ENCODE results near the gene CACHD1.
"Not testable (repeated sequence)": the region's sequence is repeated elsewhere in the genome, so short reads cannot be mapped to it uniquely, and the experiment has no call there.

Gene CACHD1

DNA sequence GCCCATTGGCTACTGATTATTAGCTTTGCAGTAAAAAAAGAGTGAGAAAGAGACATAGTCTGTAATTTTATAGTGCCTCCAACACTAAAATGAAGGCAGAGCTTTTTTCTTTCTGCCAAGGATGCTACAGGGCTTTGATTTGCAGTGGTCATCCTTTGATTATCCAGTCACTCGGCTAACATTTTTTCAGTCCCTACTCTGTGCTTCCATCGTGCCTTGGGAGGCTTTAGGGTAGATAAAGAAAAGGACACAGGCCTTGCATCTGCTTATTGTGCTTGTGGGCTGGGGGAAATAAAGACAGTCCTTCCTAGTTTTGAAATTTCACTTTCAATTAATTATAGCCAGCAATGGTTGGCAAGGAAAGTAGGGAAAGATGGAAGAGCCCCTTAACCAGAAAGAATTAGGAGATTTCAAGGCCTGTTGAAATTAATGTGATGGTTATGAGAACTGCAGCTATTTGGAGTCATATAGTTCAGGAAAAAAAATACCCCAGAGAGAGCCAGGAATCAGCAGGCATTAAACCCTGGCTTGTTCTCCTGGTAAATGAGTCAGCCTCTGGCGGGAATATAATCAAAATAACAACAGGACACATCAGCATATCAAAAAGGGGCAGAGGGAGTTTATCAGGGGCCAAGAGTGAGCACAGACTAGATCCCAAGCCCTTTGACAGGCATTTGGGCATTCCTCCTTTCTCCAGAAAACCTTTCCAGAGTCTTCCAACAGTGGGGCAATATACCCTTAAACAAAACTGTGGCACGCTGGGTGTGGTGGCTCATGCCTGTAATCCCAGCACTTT, 27.4 kb downstream of the CACHD1 start:
- peak; percentile 59 for DNase-seq (ENCODE audit: low spot score)

DNA sequence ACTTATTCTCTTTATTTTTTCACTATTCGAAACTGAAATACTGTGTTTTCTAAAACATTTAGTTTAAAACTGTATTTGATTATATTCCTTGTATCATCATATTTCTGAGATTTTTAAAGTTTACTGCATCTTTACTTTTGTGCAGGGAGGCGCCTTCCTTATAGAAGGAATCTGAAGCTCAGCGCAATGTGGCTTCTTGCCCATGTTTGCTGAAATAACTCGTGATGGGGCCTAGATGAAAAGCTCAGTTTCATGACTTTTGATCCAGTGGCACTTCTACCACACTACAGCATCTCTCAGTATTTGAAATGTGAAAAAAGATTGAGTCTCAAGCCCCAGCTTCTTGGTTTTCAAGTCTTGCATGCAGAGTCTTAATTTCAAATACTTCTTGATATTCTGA, 28.4 kb downstream of the CACHD1 start:
- no peak for DNase-seq (ENCODE audit: low spot score)

DNA sequence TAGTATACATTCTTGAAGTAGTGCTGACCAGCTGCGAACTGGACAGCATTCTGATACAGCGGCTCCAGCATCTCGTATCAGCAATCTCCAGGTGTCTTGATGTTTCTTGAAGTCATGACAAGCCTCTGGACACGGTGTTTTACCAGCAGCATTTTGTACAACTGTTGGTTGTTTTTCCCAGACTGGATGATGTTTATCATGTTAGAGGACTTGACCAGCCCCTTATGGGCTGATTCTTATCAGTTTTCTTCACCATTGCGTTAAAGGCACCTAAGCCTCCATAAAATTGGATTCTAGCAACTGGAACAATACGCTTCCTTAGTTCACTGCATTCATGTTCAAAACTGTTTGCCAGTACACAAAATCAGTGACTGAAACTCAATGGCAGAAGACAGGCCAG, 29.1 kb downstream of the CACHD1 start:
- no peak for DNase-seq (ENCODE audit: low spot score)

DNA sequence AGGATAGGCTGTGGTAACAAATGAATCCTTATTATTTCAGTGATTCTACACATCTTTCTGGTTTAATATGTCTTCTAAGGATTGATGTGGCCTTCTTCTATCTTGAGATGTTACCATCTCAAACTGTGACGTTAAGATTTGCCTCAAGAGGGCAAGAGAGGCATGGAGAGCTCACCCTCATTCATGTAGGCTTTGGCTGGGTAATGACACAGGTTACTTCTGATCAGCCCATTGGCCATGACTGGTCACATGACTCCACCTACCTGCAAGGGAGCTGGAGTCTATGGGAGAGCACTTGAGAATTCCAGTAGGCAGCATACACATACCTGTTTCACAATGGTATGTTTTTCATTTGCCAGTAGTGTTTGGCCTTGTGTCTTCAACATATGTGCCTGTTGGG, 30.0 kb downstream of the CACHD1 start:
- DNase-seq (ENCODE audit: low spot score) = no peak

DNA sequence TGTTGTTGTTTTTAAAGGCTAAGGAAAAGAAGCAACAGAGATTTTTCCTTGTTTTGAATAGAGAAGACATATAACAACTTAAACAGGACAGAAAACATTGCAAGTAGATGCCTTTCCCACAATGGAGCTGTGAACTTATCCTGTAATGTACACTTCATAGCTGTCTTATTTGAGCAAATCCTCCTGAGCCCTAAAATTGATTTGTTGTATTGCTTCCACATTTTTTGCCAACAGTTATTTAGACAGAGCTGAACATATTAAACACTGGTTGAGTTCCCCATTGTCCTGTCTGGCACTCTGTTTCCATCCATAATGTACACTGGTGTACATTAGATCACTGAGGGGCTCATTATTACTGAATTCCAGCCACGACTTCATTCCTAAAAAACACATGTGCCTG, 32.2 kb downstream of the CACHD1 start:
- no peak for DNase-seq (ENCODE audit: low spot score)

DNA sequence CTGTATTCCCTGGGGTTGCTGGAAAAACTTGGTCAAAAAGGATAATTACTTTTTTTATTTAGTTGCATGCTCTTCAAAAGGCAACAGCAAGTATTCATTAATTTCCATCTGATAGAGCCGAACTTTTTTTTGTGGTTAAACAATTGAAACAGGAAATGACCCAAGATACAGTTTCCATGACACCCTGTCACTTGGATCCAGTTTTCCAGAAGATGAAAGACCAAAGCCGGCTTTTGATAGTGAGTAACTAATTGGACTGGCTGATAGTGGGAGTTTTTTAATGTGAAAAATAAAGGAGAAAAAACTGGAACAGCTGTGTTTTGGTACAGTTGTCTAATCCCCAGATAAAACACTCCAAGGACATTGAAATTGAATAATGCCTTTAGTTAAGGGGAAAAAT, 33.0 kb downstream of the CACHD1 start:
- DNase-seq (ENCODE audit: low spot score) = peak; percentile 18

DNA sequence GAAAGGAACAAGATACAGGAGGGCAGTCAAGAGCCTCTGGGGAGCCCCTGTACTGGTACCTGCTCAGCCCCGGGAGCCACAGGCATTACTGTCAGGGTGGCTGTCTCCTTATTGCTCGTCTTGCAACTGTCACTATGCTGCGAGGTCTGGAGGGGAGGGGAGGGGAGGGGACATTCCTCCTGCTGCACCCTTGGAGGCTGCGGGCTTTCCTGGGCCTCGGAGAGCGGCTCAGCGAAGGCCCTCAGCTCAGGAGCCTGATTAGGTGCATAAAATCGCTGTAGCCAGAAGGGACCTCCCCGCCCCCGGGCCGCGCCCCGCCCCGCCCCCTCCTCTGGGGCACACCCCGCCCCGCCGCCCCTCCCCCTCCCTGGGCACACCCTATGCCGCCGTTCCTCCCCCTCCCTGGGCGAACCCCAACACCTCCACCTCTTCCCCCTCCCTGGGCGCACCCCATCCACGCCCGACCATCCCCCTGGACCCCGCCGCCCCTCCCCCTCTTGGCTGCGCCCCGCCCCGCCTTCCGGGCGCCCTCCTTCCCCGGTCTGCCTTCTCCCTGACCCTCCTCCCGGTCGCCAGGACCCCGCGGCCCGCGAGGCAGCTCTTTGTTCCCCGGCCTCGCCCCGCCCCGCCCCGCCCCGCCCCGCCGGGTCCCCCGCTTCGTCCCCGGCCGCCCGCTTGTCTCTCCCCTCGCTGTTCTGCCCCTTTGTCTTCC, 35.5 kb downstream of the CACHD1 start:
- peak; percentile 31 for DNase-seq (ENCODE audit: low spot score)

DNA sequence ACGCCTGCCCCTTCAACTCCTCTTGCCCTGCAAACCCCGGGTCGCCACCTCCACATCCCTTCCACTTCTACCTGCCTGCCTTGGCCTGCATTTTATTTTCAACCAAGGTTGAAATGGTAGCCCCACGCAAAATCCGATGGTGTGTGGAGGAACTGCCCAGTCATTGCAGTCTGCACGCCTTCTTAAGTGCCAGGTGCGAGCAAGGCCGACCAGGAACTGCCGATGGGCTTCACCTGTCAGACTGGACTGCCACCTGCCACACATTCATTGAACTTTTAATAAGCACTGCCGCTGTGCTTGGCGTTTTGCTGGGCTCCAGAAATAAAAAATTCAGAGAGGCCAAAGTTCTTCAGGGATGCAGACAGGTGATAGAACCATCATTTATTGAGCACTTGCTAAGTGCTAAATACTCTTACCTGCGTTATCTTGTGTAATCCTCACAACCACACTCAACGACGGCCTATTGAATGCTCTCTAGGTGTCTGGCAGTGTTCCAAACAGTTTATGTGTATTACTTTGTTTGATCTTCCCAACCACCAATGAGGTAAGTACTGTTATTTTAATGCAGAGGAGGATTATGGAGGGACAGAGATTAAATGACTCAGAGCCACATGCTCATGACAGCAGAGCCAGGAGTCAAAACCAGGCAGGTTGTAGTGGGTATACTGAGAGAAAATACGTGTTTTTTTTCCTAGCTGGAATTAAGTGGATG, 36.2 kb downstream of the CACHD1 start:
- DNase-seq (ENCODE audit: low spot score) = no peak

DNA sequence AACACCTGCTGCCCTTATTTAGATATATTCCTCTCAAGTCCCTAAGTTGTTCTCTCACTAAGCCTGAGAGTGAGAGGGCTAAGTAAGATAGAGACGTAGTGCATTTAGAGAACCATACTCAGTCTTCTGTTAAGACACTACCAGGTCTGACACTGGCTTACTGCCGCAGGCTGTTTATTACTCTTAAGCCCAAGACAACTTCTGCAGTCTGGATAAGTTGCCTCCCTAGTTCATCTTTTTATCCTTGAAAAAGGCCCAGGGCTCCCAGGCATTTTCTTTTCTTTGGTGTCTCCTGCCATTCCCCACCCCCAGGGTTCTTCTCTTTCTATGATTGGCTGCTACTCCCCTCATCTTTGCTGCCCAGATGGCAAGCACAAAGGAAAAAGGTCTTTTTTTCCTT, 38.7 kb downstream of the CACHD1 start:
- DNase-seq (ENCODE audit: low spot score) = no peak

DNA sequence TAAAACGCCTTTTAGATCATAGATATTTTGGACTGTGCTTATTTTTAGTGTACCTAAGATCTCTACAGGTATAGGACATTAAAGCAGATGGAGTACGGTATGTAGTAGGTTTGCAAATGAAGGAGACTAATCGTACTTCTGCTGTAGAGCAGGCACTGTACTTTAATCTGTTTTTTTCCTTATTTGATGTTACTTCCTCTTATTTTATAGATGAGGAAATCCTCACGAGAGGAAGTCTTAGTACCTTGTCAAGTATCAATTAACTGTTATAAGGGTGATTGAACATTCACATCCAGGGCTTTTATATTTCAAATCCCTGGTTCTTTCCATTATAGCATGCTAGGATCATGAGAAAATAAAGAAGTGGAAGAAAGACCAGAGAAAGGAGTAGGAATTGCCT, 41.1 kb downstream of the CACHD1 start:
- no peak for DNase-seq (ENCODE audit: low spot score)

DNA sequence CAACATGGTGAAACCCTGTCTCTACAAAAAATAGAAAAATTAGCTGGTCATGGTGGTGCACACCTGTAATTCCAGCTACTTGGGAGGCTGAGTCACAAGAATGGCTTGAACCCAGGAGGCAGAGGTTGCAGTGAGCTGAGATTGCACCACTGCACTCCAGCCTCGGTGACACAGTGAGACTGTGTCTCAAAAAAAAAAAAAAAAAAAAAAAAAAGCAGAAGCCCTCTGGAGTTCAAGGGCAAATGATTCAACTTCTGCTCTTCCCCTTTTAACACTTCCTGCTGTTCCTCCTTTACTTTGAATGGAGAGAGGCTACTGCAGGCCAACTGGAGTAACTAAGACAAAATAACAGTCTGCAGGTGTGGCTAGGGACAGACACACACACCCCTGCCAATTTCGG, 42.3 kb downstream of the CACHD1 start:
- not testable (repeated sequence) for DNase-seq (ENCODE audit: low spot score)

DNA sequence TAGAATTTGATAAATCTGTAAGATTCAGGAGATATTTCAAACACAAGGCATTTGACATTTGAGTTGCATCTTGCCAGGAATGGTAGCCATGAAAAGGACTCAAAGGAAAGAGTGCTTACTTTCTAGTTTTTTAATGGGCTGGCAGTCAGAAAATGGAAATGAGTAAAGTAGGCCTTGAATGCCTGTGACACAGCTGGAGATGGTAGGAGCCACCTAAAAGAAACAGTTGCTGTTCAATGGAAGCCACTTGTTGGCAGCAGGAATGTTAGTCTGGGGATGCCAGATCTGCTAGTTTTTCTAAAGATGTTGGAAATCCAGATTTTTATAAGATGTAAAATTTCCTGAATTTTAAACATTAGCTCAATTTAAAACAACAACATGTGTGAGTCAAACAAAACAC, 43.6 kb downstream of the CACHD1 start:
- DNase-seq (ENCODE audit: low spot score) = no peak

DNA sequence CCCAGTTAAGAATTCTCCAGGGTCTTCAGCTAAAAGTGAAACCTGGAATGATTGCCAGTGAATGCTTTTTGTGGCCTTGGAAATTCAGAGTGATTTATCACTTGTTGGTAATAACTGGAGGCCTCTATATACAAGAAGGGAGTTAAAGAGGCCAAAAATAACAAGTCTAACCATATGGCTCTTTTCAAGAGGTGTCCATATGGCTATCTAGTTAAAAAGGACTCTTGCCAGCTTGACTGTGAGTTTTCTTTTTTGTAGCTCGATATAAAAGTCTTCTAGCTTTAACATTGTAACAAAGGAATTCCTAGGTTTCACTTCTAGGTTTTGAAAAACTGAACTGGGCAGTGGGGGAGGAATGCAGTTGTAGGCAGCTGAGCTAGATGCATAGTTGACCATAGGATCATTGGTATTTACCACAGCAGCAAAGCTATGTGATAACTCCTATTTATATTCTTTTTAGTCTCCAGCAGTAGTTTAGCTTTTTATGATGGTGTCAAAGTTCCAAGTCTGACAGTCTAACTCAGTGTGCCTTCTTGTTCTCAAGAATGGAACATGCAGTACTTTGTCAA, 44.4 kb downstream of the CACHD1 start:
- peak; percentile 37 for DNase-seq (ENCODE audit: low spot score)

DNA sequence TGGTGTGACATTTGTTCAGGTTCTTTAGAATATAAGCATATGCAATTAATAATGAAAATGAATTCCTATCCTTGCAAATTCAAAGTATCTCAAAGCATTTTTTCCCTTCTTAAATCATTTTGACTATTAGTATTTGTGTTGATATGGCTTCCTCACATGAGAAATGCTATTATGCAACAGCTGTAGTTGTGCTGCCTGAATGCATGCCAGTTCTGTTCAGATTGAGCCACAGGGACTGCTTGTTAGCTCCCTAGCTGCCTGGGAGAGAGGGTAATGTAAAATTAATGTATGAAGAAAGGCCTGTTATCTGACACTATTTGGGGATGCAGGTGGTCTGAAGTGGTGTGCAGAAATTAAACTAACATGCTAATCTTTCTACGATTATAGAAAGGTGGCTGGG, 45.5 kb downstream of the CACHD1 start:
- peak; percentile 61 for DNase-seq (ENCODE audit: low spot score)

DNA sequence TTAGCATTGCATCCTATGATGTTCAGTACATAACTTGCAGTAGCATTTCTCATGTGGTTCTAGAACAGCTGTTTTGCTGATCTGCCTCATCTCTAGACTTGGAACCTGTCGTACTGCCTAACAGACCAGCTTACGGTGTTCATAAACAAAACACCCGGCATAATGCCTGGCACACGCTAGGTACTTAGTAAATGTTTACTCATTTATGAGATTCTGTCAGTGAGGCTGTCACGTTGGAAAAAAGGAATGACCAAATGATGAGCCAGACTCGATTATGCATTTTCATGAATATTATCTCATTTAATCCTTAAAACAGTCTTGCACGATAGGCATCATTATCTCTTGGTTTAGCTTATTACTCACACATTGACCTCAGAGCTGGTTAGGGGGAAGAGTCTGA, 46.4 kb downstream of the CACHD1 start:
- DNase-seq (ENCODE audit: low spot score) = no peak

DNA sequence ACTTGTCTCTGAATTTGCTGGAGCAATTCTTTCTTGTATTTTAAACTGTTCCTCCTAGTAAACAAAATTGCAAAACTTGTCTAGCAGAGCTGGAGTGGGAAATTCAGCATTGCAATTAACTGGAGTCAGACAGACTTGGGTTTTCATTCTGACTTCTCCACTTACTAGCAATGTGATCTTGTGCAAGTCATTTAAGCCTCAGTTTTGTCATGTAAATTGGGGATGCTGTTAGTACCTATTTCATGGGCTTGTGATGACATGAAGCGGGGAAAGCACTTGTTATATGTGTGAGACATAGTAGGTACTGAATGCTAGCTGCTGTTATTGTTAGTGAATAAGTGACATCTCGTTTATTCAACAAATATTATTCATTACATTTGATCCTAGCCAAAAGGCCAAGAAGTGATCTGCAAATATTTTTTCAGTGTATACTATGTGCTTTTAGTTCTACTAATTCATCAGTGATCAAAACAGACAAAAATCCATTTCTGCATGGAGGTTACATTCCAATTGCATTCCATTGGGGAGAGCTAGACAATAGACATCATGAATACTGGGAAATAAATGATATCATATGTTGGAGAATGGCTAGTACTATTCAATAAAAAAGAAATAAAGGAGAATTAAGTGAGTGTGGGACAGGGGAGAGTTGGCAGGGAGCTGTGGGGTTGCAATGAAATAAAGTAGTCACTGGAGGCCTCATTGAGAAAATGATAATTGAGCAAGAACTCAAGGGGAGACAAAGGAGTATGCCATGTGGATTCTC, 47.1 kb downstream of the CACHD1 start:
- peak; percentile 76 for DNase-seq (ENCODE audit: low spot score)

DNA sequence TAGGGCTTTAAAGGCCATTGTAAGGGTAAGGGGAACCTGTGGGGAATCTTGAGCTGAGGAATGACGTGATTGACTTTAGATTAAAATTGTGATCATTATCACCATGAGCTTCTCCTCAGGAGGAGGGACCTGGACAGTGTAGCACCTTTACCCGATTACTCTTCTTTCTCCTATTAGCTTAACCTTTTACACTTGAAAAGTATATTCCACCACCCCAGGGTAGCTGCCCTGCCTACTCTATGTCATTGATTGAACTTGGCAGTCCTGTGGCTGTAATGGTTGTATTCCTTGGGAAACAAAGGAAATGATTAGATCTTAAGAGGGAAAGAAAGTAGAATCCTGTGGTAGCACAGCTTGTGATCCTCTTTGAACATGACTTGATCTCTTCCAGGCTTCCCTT, 47.7 kb downstream of the CACHD1 start:
- no peak for DNase-seq (ENCODE audit: low spot score)

DNA sequence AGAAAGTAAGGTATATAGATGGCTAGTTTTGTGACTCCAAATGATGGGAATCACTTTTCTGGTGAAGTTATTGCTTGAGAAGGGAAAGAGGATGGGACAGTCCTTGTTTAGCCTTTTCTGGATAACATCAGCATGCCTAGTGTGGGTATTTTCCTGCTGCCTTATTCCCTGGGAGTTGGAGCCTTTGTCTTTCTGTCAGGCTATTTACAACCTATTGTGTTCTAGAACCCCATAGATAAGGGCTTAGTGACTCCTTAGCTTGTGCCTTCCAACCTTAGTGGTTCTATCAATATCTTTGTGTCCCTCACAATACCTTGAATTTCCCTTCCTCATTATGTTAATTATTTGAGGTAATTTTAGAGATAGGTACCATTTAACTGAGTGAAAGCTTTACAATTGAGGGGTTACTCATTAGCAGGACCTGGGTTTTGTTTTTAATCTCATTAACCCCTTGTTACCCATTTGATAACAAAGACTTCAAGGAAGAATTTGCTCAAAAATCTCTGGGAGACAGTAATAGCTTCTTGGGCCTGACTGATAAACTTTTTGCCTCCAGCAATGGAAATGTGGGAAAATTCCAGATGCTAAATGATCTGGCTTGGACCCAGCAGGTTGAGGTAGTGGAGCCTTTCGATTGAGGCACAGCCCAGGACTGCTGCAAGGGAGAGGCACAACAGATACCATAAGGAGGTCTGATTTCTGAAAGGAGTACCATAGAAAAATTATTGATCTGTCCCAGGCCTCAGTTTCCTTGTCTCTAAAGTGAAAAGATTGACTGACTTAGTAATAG, 49.0 kb downstream of the CACHD1 start:
- no peak for DNase-seq (ENCODE audit: low spot score)

DNA sequence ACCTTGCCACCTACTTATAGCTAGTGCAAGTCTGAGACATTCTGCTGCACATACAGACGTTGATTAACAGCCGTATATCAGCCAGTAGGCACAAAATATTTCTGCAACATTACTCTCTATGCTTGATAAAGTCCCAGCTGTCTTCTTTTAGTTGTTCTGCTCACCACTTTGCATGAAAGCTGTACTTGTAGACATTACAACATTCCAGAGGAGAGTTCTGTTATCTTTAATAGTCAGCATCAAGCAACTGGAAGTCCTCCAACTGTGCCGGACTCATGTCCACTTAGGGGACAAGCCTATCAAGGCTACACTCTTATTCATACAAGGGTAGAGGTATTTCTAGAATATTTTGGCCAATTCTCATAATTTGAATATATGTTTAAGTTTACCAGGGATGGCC, 50.0 kb downstream of the CACHD1 start:
- DNase-seq (ENCODE audit: low spot score) = peak; percentile 34

DNA sequence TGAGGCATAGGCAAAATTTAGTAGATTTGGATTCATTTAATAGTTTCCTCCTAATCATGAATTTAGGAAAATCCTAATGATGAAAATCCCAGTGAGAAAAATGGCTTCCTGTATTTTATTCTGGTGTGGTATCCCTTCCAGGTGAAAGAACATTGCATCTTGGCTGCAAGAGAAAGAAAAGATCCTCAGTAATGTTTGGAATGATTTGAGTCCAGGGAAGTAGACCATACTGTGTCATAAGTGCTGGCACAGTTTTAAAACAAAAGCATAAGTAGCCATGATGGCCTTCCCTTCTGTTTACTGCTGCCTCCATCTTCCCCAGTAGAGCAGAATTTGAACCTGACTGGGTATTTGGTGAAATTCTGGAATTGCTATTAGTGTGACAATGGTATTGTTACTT, 52.8 kb downstream of the CACHD1 start:
- DNase-seq (ENCODE audit: low spot score) = no peak
